HepG2 (cell line): ENCODE results near the gene ZNF30. TPM values are rescaled to one million over a fixed set of nuclear protein-coding genes. Genes with fewer than 3 reads are reported as not detected.

Experiments
- ARID2 ChIP-seq: sonication (generic); formaldehyde crosslinking; IDR thresholded peaks from 2 replicates; pipeline ENCODE4 v1.8.1; 2022; ENCODE audit warnings: mild to moderate bottlenecking, missing genetic modification reagents, borderline replicate concordance
- EED ChIP-seq: sonication (generic); formaldehyde crosslinking; IDR thresholded peaks from 2 replicates; pipeline ENCODE4 v1.5.0; 2020; ENCODE audit warnings: mild to moderate bottlenecking, missing genetic modification reagents
- EHMT2 ChIP-seq: fragments of 200-600 bp; sonication (generic); IDR thresholded peaks from 2 replicates; pipeline ENCODE4 v1.7.0; 2017; ENCODE audit warnings: antibody characterized with exemption, low read depth, low read length, borderline replicate concordance
- FOXC1 ChIP-seq: sonication (generic); formaldehyde crosslinking; IDR thresholded peaks from 2 replicates; pipeline ENCODE4 v1.8.0; 2022; ENCODE audit warnings: mild to moderate bottlenecking, missing genetic modification reagents, borderline replicate concordance
- HNRNPL ChIP-seq: fragments of 200-400 bp; formaldehyde crosslinking; IDR thresholded peaks from 2 replicates; pipeline ENCODE4 v1.6.1; 2017; ENCODE audit warnings: mild to moderate bottlenecking, low read depth, low read length
- MED1 ChIP-seq: sonication (generic); formaldehyde crosslinking; IDR thresholded peaks from 2 replicates; pipeline ENCODE4 v1.4.0; 2020; ENCODE audit warnings: missing genetic modification reagents
- PCBP1 ChIP-seq: fragments of 200-400 bp; formaldehyde crosslinking; IDR thresholded peaks from 2 replicates; pipeline ENCODE4 v1.6.1; 2017; ENCODE audit warnings: mild to moderate bottlenecking, low read depth, low read length, borderline replicate concordance
- SMAD9 ChIP-seq: sonication (generic); formaldehyde crosslinking; IDR thresholded peaks from 2 replicates; pipeline ENCODE4 v1.5.1; 2020; ENCODE audit warnings: mild to moderate bottlenecking, missing genetic modification reagents
- SOX6 ChIP-seq, 2 experiments: fragments of 450-650 bp in 1 of 2; sonication (generic) in 1 of 2; formaldehyde crosslinking in 1 of 2; IDR thresholded peaks; 2 replicates each; pipeline versions ENCODE4 v1.4.0 to v1.6.1; 2017 to 2020; ENCODE audit warnings: antibody characterized with exemption in 1 of 2, mild to moderate bottlenecking in 1 of 2, missing genetic modification reagents in 1 of 2
- SP1 ChIP-seq, 2 experiments: fragments of 450-650 bp in 1 of 2; sonication (generic) in 1 of 2; formaldehyde crosslinking in 1 of 2; IDR thresholded peaks; 2 replicates each; pipeline versions ENCODE4 v1.4.0 to v1.6.1; 2016 to 2020; ENCODE audit warnings: missing genetic modification reagents in 1 of 2
- TARDBP ChIP-seq: sonication (generic); formaldehyde crosslinking; IDR thresholded peaks from 2 replicates; pipeline ENCODE4 v1.8.0; 2022; ENCODE audit warnings: mild to moderate bottlenecking, missing genetic modification reagents
- ZFAT ChIP-seq: sonication (generic); formaldehyde crosslinking; conservative IDR thresholded peaks from 2 replicates; pipeline ENCODE4 v1.8.1; 2023; ENCODE audit warnings: missing genetic modification reagents, inconsistent platforms
- ZMYM4 ChIP-seq: sonication (generic); formaldehyde crosslinking; IDR thresholded peaks from 2 replicates; pipeline ENCODE4 v1.8.1; 2023; ENCODE audit warnings: mild to moderate bottlenecking, missing genetic modification reagents
- ZNF232 ChIP-seq: sonication (generic); formaldehyde crosslinking; IDR thresholded peaks from 2 replicates; pipeline ENCODE4 v1.4.0; 2020; ENCODE audit warnings: missing genetic modification reagents, borderline replicate concordance
- ZNF530 ChIP-seq: sonication (generic); formaldehyde crosslinking; IDR thresholded peaks from 2 replicates; pipeline ENCODE4 v1.5.0; 2020; ENCODE audit warnings: low read depth, mild to moderate bottlenecking, missing genetic modification reagents
- ZNF790 ChIP-seq: sonication (generic); formaldehyde crosslinking; IDR thresholded peaks from 2 replicates; pipeline ENCODE4 v1.8.0; 2022; ENCODE audit warnings: missing genetic modification reagents, mild to moderate bottlenecking, borderline replicate concordance
- ZNF83 ChIP-seq: sonication (generic); formaldehyde crosslinking; IDR thresholded peaks from 2 replicates; pipeline ENCODE4 v1.4.0; 2020; ENCODE audit warnings: missing genetic modification reagents, mild to moderate bottlenecking, borderline replicate concordance
- ZSCAN12 ChIP-seq: sonication (generic); formaldehyde crosslinking; IDR thresholded peaks from 2 replicates; pipeline ENCODE4 v1.9.0; 2021; ENCODE audit warnings: mild to moderate bottlenecking, missing genetic modification reagents
- polyA plus RNA-seq, 8 experiments: library from polyadenylated mRNA; depleted of rRNA in 3 of 8; stranded (reverse) in 7 of 8; unstranded in 1 of 8; fragments of >200 nt; fragmentation: Illumina TruSeq in 4 of 8; extraction: Trizol in 4 of 8; gene quantifications; 2 replicates each; pipeline versions ENCODE4 v1.2.1 to v1.2.3, GENCODE V29; 2011 to 2016; ENCODE audit warnings: low read depth in 4 of 8, missing spikeins in 1 of 8, mixed read lengths in 1 of 8; ENCODE audit not compliant: insufficient read depth in 1 of 8
- total RNA-seq, 5 experiments: library from RNA; depleted of rRNA; stranded (reverse); fragments of >200 nt; fragmentation: Illumina TruSeq; extraction: Trizol; gene quantifications; 2 replicates each; pipeline ENCODE4 v1.2.3, GENCODE V29; 2016; ENCODE audit warnings: low read depth in 1 of 5
- TF ChIP-seq, protein P1 (sequence below): sonication (generic); formaldehyde crosslinking; conservative IDR thresholded peaks from 2 replicates; pipeline ENCODE4 v1.8.1; 2023; ENCODE audit warnings: missing genetic modification reagents
- TF ChIP-seq, protein P2 (sequence below): sonication (generic); formaldehyde crosslinking; IDR thresholded peaks from 2 replicates; pipeline ENCODE4 v1.5.1; 2020; ENCODE audit warnings: mild to moderate bottlenecking, missing genetic modification reagents, borderline replicate concordance
- TF ChIP-seq, protein P3 (sequence below): sonication (generic); formaldehyde crosslinking; IDR thresholded peaks from 2 replicates; pipeline ENCODE4 v1.4.0; 2020; ENCODE audit warnings: mild to moderate bottlenecking, low read depth, missing genetic modification reagents

The ZNF30 gene
- total and polyA plus RNA-seq, 2 of the 13 experiments (the other 11 are each of a cell fraction or from before 2014, with no cell fraction given), result 2.3 to 4.4 TPM

DNA sequence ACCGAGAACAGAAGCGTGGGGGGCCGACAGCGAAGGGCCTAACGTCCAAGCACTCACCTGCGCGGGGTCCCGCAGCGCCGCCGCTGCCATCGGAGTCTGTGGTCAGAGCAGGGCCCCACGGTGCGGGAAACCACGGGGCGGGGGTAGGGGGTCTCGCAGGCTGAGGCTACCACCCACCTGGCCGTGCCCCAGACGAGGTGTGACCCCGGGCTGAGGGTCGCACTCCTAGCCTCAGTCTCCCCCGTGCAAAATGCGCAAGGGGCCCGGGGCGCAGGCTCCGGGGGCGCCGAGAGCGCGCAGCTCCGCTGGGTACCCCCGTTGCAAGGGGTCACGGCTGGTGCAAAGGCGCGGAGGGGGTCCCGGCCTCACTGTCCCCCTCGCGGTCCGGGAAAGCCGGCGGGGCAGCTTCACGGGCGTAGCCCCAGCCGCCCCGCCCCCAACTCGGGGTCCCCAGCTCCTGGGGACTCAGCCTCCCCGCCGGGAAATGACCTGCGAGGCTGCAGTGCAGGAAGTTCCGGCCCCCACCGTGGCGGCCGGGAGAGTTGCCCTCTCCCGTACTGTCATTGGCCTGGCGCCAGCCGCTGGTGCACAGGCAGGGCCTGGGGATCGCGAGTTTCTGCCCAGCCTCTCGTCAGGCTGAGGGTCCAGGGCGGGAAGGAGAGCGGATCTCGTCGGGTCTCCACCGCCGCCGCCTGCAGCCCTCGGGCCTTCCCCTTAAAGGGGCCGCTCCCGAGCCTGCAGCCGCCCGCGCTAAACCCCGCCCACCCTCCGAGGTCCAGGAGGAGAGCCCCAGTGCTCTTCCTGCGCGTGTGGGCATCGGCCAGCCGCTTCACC, 37.1 kb downstream of the ZNF30 start, which contains the start of gene ZNF792 (continued):
- no peak for TF ChIP-seq ZNF530 (CRISPR knock-in tag)
- peak; percentile 70 for TF ChIP-seq ZMYM4 (CRISPR knock-in tag)
- peak; percentile 71; the same call in 1 of the 2 replicates for TF ChIP-seq FOXC1
- no peak for TF ChIP-seq SMAD9 (CRISPR knock-in tag)
- TF ChIP-seq, protein P1, sequence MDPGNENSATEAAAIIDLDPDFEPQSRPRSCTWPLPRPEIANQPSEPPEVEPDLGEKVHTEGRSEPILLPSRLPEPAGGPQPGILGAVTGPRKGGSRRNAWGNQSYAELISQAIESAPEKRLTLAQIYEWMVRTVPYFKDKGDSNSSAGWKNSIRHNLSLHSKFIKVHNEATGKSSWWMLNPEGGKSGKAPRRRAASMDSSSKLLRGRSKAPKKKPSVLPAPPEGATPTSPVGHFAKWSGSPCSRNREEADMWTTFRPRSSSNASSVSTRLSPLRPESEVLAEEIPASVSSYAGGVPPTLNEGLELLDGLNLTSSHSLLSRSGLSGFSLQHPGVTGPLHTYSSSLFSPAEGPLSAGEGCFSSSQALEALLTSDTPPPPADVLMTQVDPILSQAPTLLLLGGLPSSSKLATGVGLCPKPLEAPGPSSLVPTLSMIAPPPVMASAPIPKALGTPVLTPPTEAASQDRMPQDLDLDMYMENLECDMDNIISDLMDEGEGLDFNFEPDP (CRISPR knock-in tag), result no peak
- TF ChIP-seq HNRNPL, result peak; percentile 50; the same call in 1 of the 2 replicates
- TF ChIP-seq SOX6 (IDR thresholded peaks at IDR 0.05), result no peak
- TF ChIP-seq SOX6 (CRISPR knock-in tag; IDR thresholded peaks at IDR 0.05), result peak; percentile 31; the same call in 1 of the 2 replicates
- TF ChIP-seq, protein P2, sequence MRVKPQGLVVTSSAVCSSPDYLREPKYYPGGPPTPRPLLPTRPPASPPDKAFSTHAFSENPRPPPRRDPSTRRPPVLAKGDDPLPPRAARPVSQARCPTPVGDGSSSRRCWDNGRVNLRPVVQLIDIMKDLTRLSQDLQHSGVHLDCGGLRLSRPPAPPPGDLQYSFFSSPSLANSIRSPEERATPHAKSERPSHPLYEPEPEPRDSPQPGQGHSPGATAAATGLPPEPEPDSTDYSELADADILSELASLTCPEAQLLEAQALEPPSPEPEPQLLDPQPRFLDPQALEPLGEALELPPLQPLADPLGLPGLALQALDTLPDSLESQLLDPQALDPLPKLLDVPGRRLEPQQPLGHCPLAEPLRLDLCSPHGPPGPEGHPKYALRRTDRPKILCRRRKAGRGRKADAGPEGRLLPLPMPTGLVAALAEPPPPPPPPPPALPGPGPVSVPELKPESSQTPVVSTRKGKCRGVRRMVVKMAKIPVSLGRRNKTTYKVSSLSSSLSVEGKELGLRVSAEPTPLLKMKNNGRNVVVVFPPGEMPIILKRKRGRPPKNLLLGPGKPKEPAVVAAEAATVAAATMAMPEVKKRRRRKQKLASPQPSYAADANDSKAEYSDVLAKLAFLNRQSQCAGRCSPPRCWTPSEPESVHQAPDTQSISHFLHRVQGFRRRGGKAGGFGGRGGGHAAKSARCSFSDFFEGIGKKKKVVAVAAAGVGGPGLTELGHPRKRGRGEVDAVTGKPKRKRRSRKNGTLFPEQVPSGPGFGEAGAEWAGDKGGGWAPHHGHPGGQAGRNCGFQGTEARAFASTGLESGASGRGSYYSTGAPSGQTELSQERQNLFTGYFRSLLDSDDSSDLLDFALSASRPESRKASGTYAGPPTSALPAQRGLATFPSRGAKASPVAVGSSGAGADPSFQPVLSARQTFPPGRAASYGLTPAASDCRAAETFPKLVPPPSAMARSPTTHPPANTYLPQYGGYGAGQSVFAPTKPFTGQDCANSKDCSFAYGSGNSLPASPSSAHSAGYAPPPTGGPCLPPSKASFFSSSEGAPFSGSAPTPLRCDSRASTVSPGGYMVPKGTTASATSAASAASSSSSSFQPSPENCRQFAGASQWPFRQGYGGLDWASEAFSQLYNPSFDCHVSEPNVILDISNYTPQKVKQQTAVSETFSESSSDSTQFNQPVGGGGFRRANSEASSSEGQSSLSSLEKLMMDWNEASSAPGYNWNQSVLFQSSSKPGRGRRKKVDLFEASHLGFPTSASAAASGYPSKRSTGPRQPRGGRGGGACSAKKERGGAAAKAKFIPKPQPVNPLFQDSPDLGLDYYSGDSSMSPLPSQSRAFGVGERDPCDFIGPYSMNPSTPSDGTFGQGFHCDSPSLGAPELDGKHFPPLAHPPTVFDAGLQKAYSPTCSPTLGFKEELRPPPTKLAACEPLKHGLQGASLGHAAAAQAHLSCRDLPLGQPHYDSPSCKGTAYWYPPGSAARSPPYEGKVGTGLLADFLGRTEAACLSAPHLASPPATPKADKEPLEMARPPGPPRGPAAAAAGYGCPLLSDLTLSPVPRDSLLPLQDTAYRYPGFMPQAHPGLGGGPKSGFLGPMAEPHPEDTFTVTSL, result no peak
- TF ChIP-seq EED (CRISPR knock-in tag), result peak; percentile 26; the same call in 1 of the 2 replicates
- TF ChIP-seq PCBP1, result no peak
- no peak for TF ChIP-seq ZFAT (CRISPR knock-in tag)
- no peak for TF ChIP-seq ZNF83 (CRISPR knock-in tag)
- no peak for TF ChIP-seq ZSCAN12 (CRISPR knock-in tag)
- no peak; the same call in 1 of the 2 replicates for TF ChIP-seq ZNF790 (CRISPR knock-in tag)
- TF ChIP-seq EHMT2, result no peak
- TF ChIP-seq, protein P3, sequence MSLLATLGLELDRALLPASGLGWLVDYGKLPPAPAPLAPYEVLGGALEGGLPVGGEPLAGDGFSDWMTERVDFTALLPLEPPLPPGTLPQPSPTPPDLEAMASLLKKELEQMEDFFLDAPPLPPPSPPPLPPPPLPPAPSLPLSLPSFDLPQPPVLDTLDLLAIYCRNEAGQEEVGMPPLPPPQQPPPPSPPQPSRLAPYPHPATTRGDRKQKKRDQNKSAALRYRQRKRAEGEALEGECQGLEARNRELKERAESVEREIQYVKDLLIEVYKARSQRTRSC (CRISPR knock-in tag), result no peak
- TF ChIP-seq MED1 (CRISPR knock-in tag), result peak; percentile 80
- TF ChIP-seq ZNF232 (CRISPR knock-in tag), result no peak
- TF ChIP-seq ARID2 (CRISPR knock-in tag), result 0 out of 2 replicates have a peak, but pooled peaks have one; percentile 45
- TF ChIP-seq TARDBP (CRISPR knock-in tag), result peak; percentile 54; the same call in 1 of the 2 replicates
- TF ChIP-seq SP1 (IDR thresholded peaks at IDR 0.05), result no peak
- TF ChIP-seq SP1 (CRISPR knock-in tag; IDR thresholded peaks at IDR 0.05), result no peak
